Activated naive CD4-positive, alpha-beta T cell treated with anti-CD3 and anti-CD28 coated beads, Interleukin-2, amount 10 ng/mL, durations not matched to agents 7 days and 5 days (primary cell): Measurements from ENCODE around the gene TUBA3E.
"Not testable (repeated sequence)": the region's sequence is repeated elsewhere in the genome, so short reads cannot be mapped to it uniquely, and the experiment has no call there.

Source experiments
- CTCF ChIA-PET: fragments of 350-600 bp; sonication (Branson Sonifier 250); formaldehyde crosslinking; loops from one replicate; lab custom pipeline; 2021; ENCODE audit warnings: antibody characterized with exemption; lab: Charles Lee
- DNase-seq: peaks from one replicate; pipeline ENCODE4 v3.0.0-alpha.2; 2020
- H3K27ac Mint-ChIP-seq: one replicate; pipeline ENCODE4 v1.8.0; 2021; ENCODE audit warnings: mild to moderate bottlenecking, moderate library complexity, mixed read lengths
- H3K27me3 Mint-ChIP-seq: one replicate; pipeline ENCODE4 v1.8.0; 2021; ENCODE audit warnings: mild to moderate bottlenecking, mixed read lengths
- H3K36me3 Mint-ChIP-seq: one replicate; pipeline ENCODE4 v1.8.0; 2021; ENCODE audit warnings: mixed read lengths
- H3K4me1 Mint-ChIP-seq: one replicate; pipeline ENCODE4 v1.8.0; 2021; ENCODE audit warnings: mixed read lengths
- H3K4me3 Mint-ChIP-seq: one replicate; pipeline ENCODE4 v1.8.0; 2021; ENCODE audit warnings: mild to moderate bottlenecking, moderate library complexity, mixed read lengths
- H3K9me3 Mint-ChIP-seq: one replicate; pipeline ENCODE4 v1.8.0; 2021; ENCODE audit warnings: mixed read lengths

Gene TUBA3E

GRCh38 chr2:130219147-130219546 lies 20.9 kb upstream of the TUBA3E start:
- H3K4me3 Mint-ChIP-seq, DNase-seq, H3K9me3 Mint-ChIP-seq, H3K36me3 Mint-ChIP-seq, H3K27ac Mint-ChIP-seq, CTCF ChIA-PET, H3K4me1 Mint-ChIP-seq: not testable (repeated sequence)
- H3K27me3 Mint-ChIP-seq, result peaks cover 20% of the 10 kb centered on the region

- not testable (repeated sequence) for DNase-seq
Observed at GRCh38 chr2:130207051-130207450, 8.8 kb upstream of the TUBA3E start.

GRCh38 chr2:130203150-130203549 lies 4.9 kb upstream of the TUBA3E start:
- H3K4me1 Mint-ChIP-seq, H3K36me3 Mint-ChIP-seq, H3K9me3 Mint-ChIP-seq, DNase-seq, H3K27ac Mint-ChIP-seq, H3K27me3 Mint-ChIP-seq, CTCF ChIA-PET, H3K4me3 Mint-ChIP-seq: not testable (repeated sequence)

More at GRCh38 chr2:130207051-130207450, 8.8 kb upstream of the TUBA3E start:
- H3K4me1 Mint-ChIP-seq, H3K27ac Mint-ChIP-seq, H3K27me3 Mint-ChIP-seq, H3K9me3 Mint-ChIP-seq, CTCF ChIA-PET, H3K36me3 Mint-ChIP-seq, H3K4me3 Mint-ChIP-seq: not testable (repeated sequence)

- H3K27me3 Mint-ChIP-seq, H3K4me3 Mint-ChIP-seq, H3K4me1 Mint-ChIP-seq, H3K9me3 Mint-ChIP-seq, CTCF ChIA-PET, H3K27ac Mint-ChIP-seq, DNase-seq, H3K36me3 Mint-ChIP-seq: not testable (repeated sequence)
Observed at GRCh38 chr2:130202518-130202917, 4.3 kb upstream of the TUBA3E start.

- H3K9me3 Mint-ChIP-seq, DNase-seq, H3K4me3 Mint-ChIP-seq, H3K27me3 Mint-ChIP-seq, H3K27ac Mint-ChIP-seq, CTCF ChIA-PET, H3K4me1 Mint-ChIP-seq: not testable (repeated sequence)
- peaks cover 11% of the 10 kb centered on the region for H3K36me3 Mint-ChIP-seq
Observed at GRCh38 chr2:130196052-130196451, 2.2 kb downstream of the TUBA3E start.

- H3K27me3 Mint-ChIP-seq, H3K27ac Mint-ChIP-seq, H3K4me3 Mint-ChIP-seq, H3K9me3 Mint-ChIP-seq, DNase-seq, CTCF ChIA-PET, H3K4me1 Mint-ChIP-seq: not testable (repeated sequence)
- H3K36me3 Mint-ChIP-seq, result peaks cover 11% of the 10 kb centered on the region
Observed at GRCh38 chr2:130195089-130195635, 3.1 kb downstream of the TUBA3E start.

- H3K4me1 Mint-ChIP-seq, H3K27ac Mint-ChIP-seq, H3K4me3 Mint-ChIP-seq, DNase-seq, H3K9me3 Mint-ChIP-seq, CTCF ChIA-PET, H3K27me3 Mint-ChIP-seq: not testable (repeated sequence)
- H3K36me3 Mint-ChIP-seq, result peaks cover 11% of the 10 kb centered on the region
Observed at GRCh38 chr2:130193824-130194223, 4.4 kb downstream of the TUBA3E start.

GRCh38 chr2:130192451-130192850 lies 5.8 kb downstream of the TUBA3E start:
- peaks cover 13% of the 10 kb centered on the region for H3K36me3 Mint-ChIP-seq

GRCh38 chr2:130191319-130191718 lies 6.9 kb downstream of the TUBA3E start:
- DNase-seq, CTCF ChIA-PET, H3K4me1 Mint-ChIP-seq, H3K9me3 Mint-ChIP-seq, H3K4me3 Mint-ChIP-seq, H3K27me3 Mint-ChIP-seq: not testable (repeated sequence)
- Mint-ChIP-seq H3K27ac (peak overlapping the region; percentile 68), H3K36me3 (peaks cover 13% of the 10 kb centered on the region)

More at GRCh38 chr2:130192451-130192850, 5.8 kb downstream of the TUBA3E start:
- peak overlapping the region; percentile 39 for H3K27ac Mint-ChIP-seq
- H3K27me3 Mint-ChIP-seq, DNase-seq, H3K9me3 Mint-ChIP-seq, H3K4me1 Mint-ChIP-seq, CTCF ChIA-PET, H3K4me3 Mint-ChIP-seq: not testable (repeated sequence)

- H3K27me3 Mint-ChIP-seq, result no peaks in the 10 kb centered on the region
- CTCF ChIA-PET, result no interaction called here
- peaks cover 11% of the 10 kb centered on the region for H3K4me1 Mint-ChIP-seq
- no peak overlapping the region for H3K27ac Mint-ChIP-seq
- H3K9me3 Mint-ChIP-seq, result no peaks in the 10 kb centered on the region
- peaks cover 13% of the 10 kb centered on the region for H3K36me3 Mint-ChIP-seq
- no peak for DNase-seq
- H3K4me3 Mint-ChIP-seq, result no peak overlapping the region
Observed at GRCh38 chr2:130190237-130190636, 8.0 kb downstream of the TUBA3E start.

GRCh38 chr2:130188958-130189357 lies 9.3 kb downstream of the TUBA3E start:
- CTCF ChIA-PET, H3K9me3 Mint-ChIP-seq, DNase-seq, H3K4me3 Mint-ChIP-seq, H3K27ac Mint-ChIP-seq, H3K27me3 Mint-ChIP-seq: not testable (repeated sequence)
- peaks cover 15% of the 10 kb centered on the region for H3K36me3 Mint-ChIP-seq
- peaks cover 17% of the 10 kb centered on the region for H3K4me1 Mint-ChIP-seq

GRCh38 chr2:130187859-130188792 lies 10.1 kb downstream of the TUBA3E start:
- H3K27ac Mint-ChIP-seq, CTCF ChIA-PET, H3K9me3 Mint-ChIP-seq, H3K27me3 Mint-ChIP-seq, H3K4me3 Mint-ChIP-seq, DNase-seq: not testable (repeated sequence)
- peaks cover 24% of the 10 kb centered on the region for H3K4me1 Mint-ChIP-seq
- H3K36me3 Mint-ChIP-seq, result peaks cover 18% of the 10 kb centered on the region

- Mint-ChIP-seq H3K36me3 (peaks cover 15% of the 10 kb centered on the region), H3K9me3 (no peaks in the 10 kb centered on the region), H3K27me3 (no peaks in the 10 kb centered on the region), H3K4me3 (no peak overlapping the region), H3K27ac (no peak overlapping the region), H3K4me1 (peaks cover 25% of the 10 kb centered on the region)
- CTCF ChIA-PET, result no interaction called here
- no peak for DNase-seq
Observed at GRCh38 chr2:130187268-130187667, 11.0 kb downstream of the TUBA3E start.

GRCh38 chr2:130186391-130186790 lies 11.8 kb downstream of the TUBA3E start:
- no peak for DNase-seq
- Mint-ChIP-seq H3K36me3 (peaks cover 10% of the 10 kb centered on the region), H3K4me3 (no peak overlapping the region), H3K27ac (no peak overlapping the region), H3K9me3 (no peaks in the 10 kb centered on the region), H3K4me1 (peaks cover 23% of the 10 kb centered on the region), H3K27me3 (no peaks in the 10 kb centered on the region)
- CTCF ChIA-PET, result no interaction called here

GRCh38 chr2:130185896-130186295 lies 12.3 kb downstream of the TUBA3E start:
- Mint-ChIP-seq H3K27ac (no peak overlapping the region), H3K9me3 (no peaks in the 10 kb centered on the region), H3K4me1 (peaks cover 23% of the 10 kb centered on the region), H3K27me3 (no peaks in the 10 kb centered on the region), H3K4me3 (no peak overlapping the region), H3K36me3 (peaks cover 8% of the 10 kb centered on the region)
- no peak for DNase-seq
- CTCF ChIA-PET, result no interaction called here
